ENCODE measurements around the gene ZBTB21.

Gene ZBTB21

GRCh38 chr21:42031241-42031640 lies 21.1 kb upstream of the ZBTB21 start:
- Histone ChIP-seq H3K79me2 (ENCODE audit: low read length) (peaks cover 23% of the 10 kb centered on the region), H2AFZ (ENCODE audit: low read length) (peak overlapping the region; percentile 39), H3K9ac (ENCODE audit: low read length) (peak overlapping the region; percentile 80), H3K4me1 (ENCODE audit: low read length) (peaks cover 39% of the 10 kb centered on the region), H3K9me2 (replicated peaks; ENCODE audit: insufficient read depth, low read length) (no peaks in the 10 kb centered on the region), H3K36me3 (replicated peaks; ENCODE audit: insufficient read depth, low read length) (no peaks in the 10 kb centered on the region), H3K9me3 (replicated peaks; ENCODE audit: insufficient read depth, low read length) (no peaks in the 10 kb centered on the region), H3F3A (ENCODE audit: insufficient read depth, low read length) (peaks cover 35% of the 10 kb centered on the region), H3K27ac (ENCODE audit: low read length) (peak overlapping the region; percentile 89), H4K20me1 (ENCODE audit: insufficient read depth, low read length) (no peaks in the 10 kb centered on the region), H3K4me2 (ENCODE audit: low read depth, low read length) (peak overlapping the region; percentile 91), H3K27me3 (replicated peaks; ENCODE audit: insufficient read depth, low read length) (no peaks in the 10 kb centered on the region), H3K4me3 (ENCODE audit: low read length) (peak overlapping the region; percentile 54)
- no peak for TF ChIP-seq EZH2phosphoT487 (IDR thresholded peaks at IDR 0.05; ENCODE audit: low read length)
- TF ChIP-seq EZH2 (optimal IDR thresholded peaks at IDR 0.05; ENCODE audit: low read depth, low read length): no peak
- no peak for TF ChIP-seq CTCF (IDR thresholded peaks at IDR 0.05; ENCODE audit: low read length)
- peak; percentile 81 for DNase-seq

GRCh38 chr21:42030311-42030710 lies 20.2 kb upstream of the ZBTB21 start:
- H3K36me3 ChIP-seq (replicated peaks; ENCODE audit: insufficient read depth, low read length): no peaks in the 10 kb centered on the region
- H3K4me1 ChIP-seq (ENCODE audit: low read length): peaks cover 39% of the 10 kb centered on the region
- TF ChIP-seq CTCF (IDR thresholded peaks at IDR 0.05; ENCODE audit: low read length) (no peak), EZH2 (optimal IDR thresholded peaks at IDR 0.05; ENCODE audit: low read depth, low read length) (no peak)
- H3K9me2 ChIP-seq (replicated peaks; ENCODE audit: insufficient read depth, low read length): no peaks in the 10 kb centered on the region
- 0 out of 2 replicates have a peak overlapping the region, but pooled peaks have one; percentile 39 for H2AFZ ChIP-seq (ENCODE audit: low read length)
- H3K9ac ChIP-seq (ENCODE audit: low read length): peak overlapping the region; percentile 80; the same call in 1 of the 2 replicates
- no peaks in the 10 kb centered on the region for H4K20me1 ChIP-seq (ENCODE audit: insufficient read depth, low read length)
- peaks cover 23% of the 10 kb centered on the region for H3K79me2 ChIP-seq (ENCODE audit: low read length)
- H3K27ac ChIP-seq (ENCODE audit: low read length): peak overlapping the region; percentile 89
- no peaks in the 10 kb centered on the region for H3K9me3 ChIP-seq (replicated peaks; ENCODE audit: insufficient read depth, low read length)
- peak overlapping the region; percentile 54; the same call in 1 of the 2 replicates for H3K4me3 ChIP-seq (ENCODE audit: low read length)
- peak overlapping the region; percentile 91 for H3K4me2 ChIP-seq (ENCODE audit: low read depth, low read length)
- no peak for DNase-seq
- peaks cover 35% of the 10 kb centered on the region for H3F3A ChIP-seq (ENCODE audit: insufficient read depth, low read length)
- no peaks in the 10 kb centered on the region for H3K27me3 ChIP-seq (replicated peaks; ENCODE audit: insufficient read depth, low read length)

GRCh38 chr21:42028766-42029425 lies 18.7 kb upstream of the ZBTB21 start:
- Histone ChIP-seq H3K27ac (ENCODE audit: low read length) (no peak overlapping the region), H3F3A (ENCODE audit: insufficient read depth, low read length) (peaks cover 35% of the 10 kb centered on the region), H3K9me2 (replicated peaks; ENCODE audit: insufficient read depth, low read length) (no peaks in the 10 kb centered on the region), H3K9me3 (replicated peaks; ENCODE audit: insufficient read depth, low read length) (no peaks in the 10 kb centered on the region), H3K36me3 (replicated peaks; ENCODE audit: insufficient read depth, low read length) (no peaks in the 10 kb centered on the region), H2AFZ (ENCODE audit: low read length) (no peak overlapping the region), H3K9ac (ENCODE audit: low read length) (no peak overlapping the region), H3K27me3 (replicated peaks; ENCODE audit: insufficient read depth, low read length) (no peaks in the 10 kb centered on the region), H3K79me2 (ENCODE audit: low read length) (peaks cover 14% of the 10 kb centered on the region), H4K20me1 (ENCODE audit: insufficient read depth, low read length) (no peaks in the 10 kb centered on the region), H3K4me3 (ENCODE audit: low read length) (no peak overlapping the region), H3K4me1 (ENCODE audit: low read length) (peaks cover 39% of the 10 kb centered on the region), H3K4me2 (ENCODE audit: low read depth, low read length) (no peak overlapping the region)
- no peak for DNase-seq
- no peak for TF ChIP-seq EZH2phosphoT487 (IDR thresholded peaks at IDR 0.05; ENCODE audit: low read length)

All from MM.1S (cell line).